Erythroblast (primary cell): Measurements from ENCODE around the gene FGF14.

ENCODE experiments used
- GATA1 ChIP-seq: IDR thresholded peaks from 2 replicates; pipeline ENCODE4 v1.6.1; 2011; ENCODE audit warnings: low read depth, mild to moderate bottlenecking, control low read depth, low read length, moderate library complexity
- POLR2A ChIP-seq: IDR thresholded peaks from 2 replicates; pipeline ENCODE4 v1.6.1; 2011; ENCODE audit warnings: mild to moderate bottlenecking, low read length

- no peak for TF ChIP-seq POLR2A
- no peak for TF ChIP-seq GATA1
Observed at GRCh38 chr13:101700598-101700997, 701.2 kb downstream of the FGF14 start.
